Cardiac fibroblast (primary cell): ENCODE measurements around the gene RTN4RL2.
A peak's percentile ranks its signal among the peaks of the same experiment; 100 is the strongest.

Experiments used
- DNase-seq, 2 donors: peaks; one replicate each; pipeline versions ENCODE4 v3.0.0 to v3.0.0-alpha.2; 2010; ENCODE audit warnings: low read depth in 2 of 2
- H3K4me3 ChIP-seq, 2 donors: replicated peaks in 1 of 2; 1 replicate in 1 of 2; 2 replicates in 1 of 2; pipeline ENCODE4 v1.5.1; 2011; ENCODE audit warnings: low read depth in 2 of 2, low read length in 2 of 2, mild to moderate bottlenecking in 2 of 2, moderate library complexity in 1 of 2
- CTCF ChIP-seq: IDR thresholded peaks from one replicate; pipeline ENCODE4 v1.5.1; 2011; ENCODE audit warnings: low read depth, mild to moderate bottlenecking, low read length, inconsistent platforms

The RTN4RL2 gene

GRCh38 chr11:57514538-57515331 is 54.4 kb downstream of the RTN4RL2 start:
- no peak for TF ChIP-seq CTCF
- peak; percentile 42 to 43 for DNase-seq
- H3K4me3 ChIP-seq, result peak overlapping the region; percentile 75 to 92

DNA sequence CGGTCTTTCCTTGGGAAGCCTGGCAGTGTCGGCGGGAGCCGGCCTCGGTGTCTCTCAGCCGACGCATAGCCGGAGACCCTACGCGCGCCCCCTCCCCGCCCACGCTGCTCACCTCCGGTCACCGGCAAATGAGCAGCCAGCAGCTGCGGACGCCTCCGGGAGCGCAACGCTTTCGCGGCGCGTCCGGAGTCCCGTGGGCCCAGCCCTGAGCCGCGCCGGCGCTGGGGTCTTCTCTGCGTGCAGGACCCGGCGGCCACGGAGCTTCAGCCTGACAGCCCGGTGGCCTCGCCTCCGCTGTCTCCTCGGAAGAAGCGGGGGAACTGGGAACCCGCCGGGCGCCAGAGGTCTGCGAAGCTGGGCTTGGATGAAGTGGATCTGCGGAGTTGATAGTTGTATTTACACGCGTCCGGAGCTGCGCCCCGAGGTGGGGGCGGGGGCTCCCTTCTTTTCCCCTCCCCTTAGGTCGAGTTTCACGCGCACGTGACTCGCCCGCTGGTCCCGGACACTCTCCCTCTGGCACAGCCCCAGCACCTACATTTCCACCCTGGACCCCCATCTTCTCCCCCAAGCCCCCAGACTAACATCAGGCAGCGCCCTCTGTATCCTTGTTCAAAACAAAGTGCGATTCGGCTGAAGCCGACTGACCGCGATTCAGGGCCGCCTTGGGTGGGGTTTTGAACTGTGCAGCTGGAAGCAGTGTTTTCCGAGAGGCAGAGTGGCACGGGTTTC is 55.2 kb downstream of the RTN4RL2 start, which contains the start of gene SLC43A1:
SLC43A1 (minus strand) TSS at position 371 of the 729 bp plus-strand sequence. CDS start 1,591 bp downstream, outside the sequence.
- DNase-seq, result peak; percentile 60 to 72
- H3K4me3 ChIP-seq, result peak within 1 kb of the TSS; percentile 75 to 92

DNA sequence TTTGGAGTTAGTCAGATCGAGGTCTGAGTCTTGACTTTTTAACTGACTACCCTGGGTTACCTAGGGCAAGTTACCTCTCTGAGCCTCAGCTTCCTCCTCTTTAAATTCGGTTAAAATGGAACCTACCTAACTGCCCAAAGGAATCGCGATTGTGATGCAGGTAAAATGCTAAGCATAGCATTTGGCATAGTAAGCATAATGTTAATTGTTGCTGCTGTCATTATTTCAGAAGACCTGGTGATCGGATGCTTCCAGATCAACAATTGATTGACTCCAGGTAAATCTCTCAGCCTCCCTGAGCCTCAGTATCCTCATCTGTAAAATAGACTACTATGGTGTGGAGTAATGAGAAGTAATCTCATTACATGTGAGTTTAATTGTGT is 55.7 kb downstream of the RTN4RL2 start:
- DNase-seq, result no peak
- peak overlapping the region; percentile 75 to 92 for H3K4me3 ChIP-seq
- TF ChIP-seq CTCF, result no peak

More for the DNA sequence above, 55.2 kb downstream of the RTN4RL2 start, which contains the start of gene SLC43A1:
- no peak for TF ChIP-seq CTCF

GRCh38 chr11:57521116-57521515 is 60.8 kb downstream of the RTN4RL2 start:
- DNase-seq, result no peak
- no peak overlapping the region for H3K4me3 ChIP-seq
- TF ChIP-seq CTCF, result no peak

GRCh38 chr11:57523419-57523818 is 63.1 kb downstream of the RTN4RL2 start:
- no peak for TF ChIP-seq CTCF
- no peak for DNase-seq

More at GRCh38 chr11:57523419-57523818, 63.1 kb downstream of the RTN4RL2 start:
- no peak overlapping the region for H3K4me3 ChIP-seq
